HCT116 (cell line): ENCODE results near the gene NPB.

ENCODE experiments used
- CEBPB ChIP-seq: IDR thresholded peaks from 2 replicates; pipeline ENCODE4 v1.6.1; 2012; ENCODE audit warnings: low read depth
- ELF1 ChIP-seq: IDR thresholded peaks from 2 replicates; pipeline ENCODE4 v1.6.1; 2012; ENCODE audit warnings: low read depth, borderline replicate concordance
- EZH2 ChIP-seq: fragments of 200-600 bp; sonication (generic); IDR thresholded peaks from 2 replicates; pipeline ENCODE4 v1.6.1; 2017; ENCODE audit warnings: antibody characterized with exemption, mixed run types
- POLR2A ChIP-seq: IDR thresholded peaks from 2 replicates; pipeline ENCODE4 v1.7.0; 2011; ENCODE audit warnings: borderline replicate concordance; ENCODE audit not compliant: insufficient read depth, insufficient read length; ENCODE audit errors: extremely low read depth
- POLR2AphosphoS5 ChIP-seq: IDR thresholded peaks from 2 replicates; pipeline ENCODE4 v1.6.1; 2011; ENCODE audit warnings: mild to moderate bottlenecking, low read depth, low read length, moderate library complexity
- SIN3A ChIP-seq: IDR thresholded peaks from 2 replicates; pipeline ENCODE4 v1.6.1; 2012; ENCODE audit warnings: low read depth
- SP1 ChIP-seq: IDR thresholded peaks from 2 replicates; pipeline ENCODE4 v1.6.1; 2012; ENCODE audit warnings: low read depth
- YY1 ChIP-seq: IDR thresholded peaks from 2 replicates; pipeline ENCODE4 v1.6.1; 2011; ENCODE audit warnings: low read length, low read depth, moderate library complexity, mild to moderate bottlenecking; ENCODE audit not compliant: insufficient replicate concordance; ENCODE audit errors: extremely low read depth
- ZNF274 ChIP-seq: fragments of 200-500 bp; sonication (Bioruptor generic); IDR thresholded peaks from 2 replicates; pipeline ENCODE4 v1.6.1; 2014; ENCODE audit warnings: mild to moderate bottlenecking, low read depth, low read length, inconsistent platforms
- TF ChIP-seq, protein P1 (sequence below), 3 experiments: fragments of 200-600 bp in 1 of 3; sonication (generic) in 1 of 3; IDR thresholded peaks in 2 of 3; conservative IDR thresholded peaks in 1 of 3; 2 replicates each; pipeline ENCODE4 v1.5.1; 2012 to 2017; ENCODE audit warnings: low read depth in 2 of 3, low read length in 2 of 3, antibody characterized with exemption in 1 of 3, borderline replicate concordance in 1 of 3, control low read depth in 1 of 3, mild to moderate bottlenecking in 1 of 3, mixed read lengths in 1 of 3, mixed run types in 1 of 3, moderate library complexity in 1 of 3; ENCODE audit not compliant: insufficient read depth in 1 of 3
- TF ChIP-seq, protein P2 (sequence below): IDR thresholded peaks from 2 replicates; pipeline ENCODE4 v1.6.1; 2012
- TF ChIP-seq, protein P3 (sequence below): IDR thresholded peaks from 2 replicates; pipeline ENCODE4 v1.6.1; 2012
- TF ChIP-seq, protein P4 (sequence below): IDR thresholded peaks from 2 replicates; pipeline ENCODE4 v1.6.1; 2012; ENCODE audit warnings: low read depth

DNA sequence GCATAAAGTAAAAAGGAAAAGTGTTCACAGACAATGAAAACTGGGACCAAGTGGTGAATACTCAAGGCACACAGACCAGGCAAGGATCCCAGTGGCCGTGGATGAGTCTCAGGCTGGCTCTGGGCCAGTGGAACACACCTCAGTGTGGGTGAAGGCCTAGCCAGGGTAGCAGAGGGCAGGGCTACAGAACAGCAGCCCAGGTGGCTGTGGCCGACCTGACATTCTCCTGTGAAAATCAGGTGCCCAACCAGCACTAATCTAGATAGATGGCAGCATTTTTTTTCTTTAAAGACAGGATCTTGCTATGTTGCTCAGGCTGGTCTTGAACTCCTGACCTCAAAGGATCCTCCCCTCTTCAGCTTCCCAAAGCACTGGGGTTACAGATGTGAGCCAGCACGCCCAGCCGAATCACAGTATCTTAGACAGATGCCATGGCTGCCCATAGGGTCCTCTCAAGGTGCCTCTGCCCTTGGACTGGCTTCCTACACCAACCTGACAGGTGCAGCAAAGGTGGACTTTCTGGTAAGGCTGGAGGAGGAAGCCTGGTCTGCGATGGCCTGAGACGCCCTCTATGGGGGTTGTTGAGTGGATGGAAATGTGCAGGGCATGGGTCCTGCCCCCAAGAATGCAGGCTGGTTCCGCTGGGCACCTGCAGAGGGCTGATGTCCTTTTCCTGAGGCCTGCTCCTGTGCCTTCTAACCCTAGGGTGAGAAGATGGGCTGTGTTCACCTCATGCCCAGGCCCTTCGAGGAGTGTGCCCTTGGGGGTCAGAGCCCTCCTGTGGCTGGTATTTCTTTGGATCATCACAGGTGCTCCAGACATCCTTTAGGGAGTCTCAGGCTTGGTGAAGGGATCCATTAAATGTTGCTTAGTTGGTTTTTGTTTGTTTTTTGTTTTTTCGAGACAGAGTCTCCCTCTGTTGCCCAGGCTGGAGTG is 37.9 kb upstream of the NPB start:
- TF ChIP-seq, protein P1, sequence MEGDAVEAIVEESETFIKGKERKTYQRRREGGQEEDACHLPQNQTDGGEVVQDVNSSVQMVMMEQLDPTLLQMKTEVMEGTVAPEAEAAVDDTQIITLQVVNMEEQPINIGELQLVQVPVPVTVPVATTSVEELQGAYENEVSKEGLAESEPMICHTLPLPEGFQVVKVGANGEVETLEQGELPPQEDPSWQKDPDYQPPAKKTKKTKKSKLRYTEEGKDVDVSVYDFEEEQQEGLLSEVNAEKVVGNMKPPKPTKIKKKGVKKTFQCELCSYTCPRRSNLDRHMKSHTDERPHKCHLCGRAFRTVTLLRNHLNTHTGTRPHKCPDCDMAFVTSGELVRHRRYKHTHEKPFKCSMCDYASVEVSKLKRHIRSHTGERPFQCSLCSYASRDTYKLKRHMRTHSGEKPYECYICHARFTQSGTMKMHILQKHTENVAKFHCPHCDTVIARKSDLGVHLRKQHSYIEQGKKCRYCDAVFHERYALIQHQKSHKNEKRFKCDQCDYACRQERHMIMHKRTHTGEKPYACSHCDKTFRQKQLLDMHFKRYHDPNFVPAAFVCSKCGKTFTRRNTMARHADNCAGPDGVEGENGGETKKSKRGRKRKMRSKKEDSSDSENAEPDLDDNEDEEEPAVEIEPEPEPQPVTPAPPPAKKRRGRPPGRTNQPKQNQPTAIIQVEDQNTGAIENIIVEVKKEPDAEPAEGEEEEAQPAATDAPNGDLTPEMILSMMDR (IDR thresholded peaks at IDR 0.05 in 2 of 3, conservative IDR thresholded peaks at IDR 0.05 in 1 of 3; ENCODE audit: borderline replicate concordance in 1 of 3, insufficient read depth in 1 of 3, low read depth in 2 of 3, low read length in 2 of 3): peak in 2 of 3 experiments; percentile 33 to 39; a peak in 4 of 6 replicates
- TF ChIP-seq POLR2A (no peak), POLR2AphosphoS5 (peak; percentile 56), SIN3A (no peak), ZNF274 (no peak), EZH2 (no peak), ELF1 (no peak), SP1 (no peak), YY1 (no peak), CEBPB (no peak)
- TF ChIP-seq, protein P2, sequence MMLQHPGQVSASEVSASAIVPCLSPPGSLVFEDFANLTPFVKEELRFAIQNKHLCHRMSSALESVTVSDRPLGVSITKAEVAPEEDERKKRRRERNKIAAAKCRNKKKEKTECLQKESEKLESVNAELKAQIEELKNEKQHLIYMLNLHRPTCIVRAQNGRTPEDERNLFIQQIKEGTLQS: no peak
- TF ChIP-seq, protein P3, sequence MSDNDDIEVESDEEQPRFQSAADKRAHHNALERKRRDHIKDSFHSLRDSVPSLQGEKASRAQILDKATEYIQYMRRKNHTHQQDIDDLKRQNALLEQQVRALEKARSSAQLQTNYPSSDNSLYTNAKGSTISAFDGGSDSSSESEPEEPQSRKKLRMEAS: no peak
- TF ChIP-seq, protein P4, sequence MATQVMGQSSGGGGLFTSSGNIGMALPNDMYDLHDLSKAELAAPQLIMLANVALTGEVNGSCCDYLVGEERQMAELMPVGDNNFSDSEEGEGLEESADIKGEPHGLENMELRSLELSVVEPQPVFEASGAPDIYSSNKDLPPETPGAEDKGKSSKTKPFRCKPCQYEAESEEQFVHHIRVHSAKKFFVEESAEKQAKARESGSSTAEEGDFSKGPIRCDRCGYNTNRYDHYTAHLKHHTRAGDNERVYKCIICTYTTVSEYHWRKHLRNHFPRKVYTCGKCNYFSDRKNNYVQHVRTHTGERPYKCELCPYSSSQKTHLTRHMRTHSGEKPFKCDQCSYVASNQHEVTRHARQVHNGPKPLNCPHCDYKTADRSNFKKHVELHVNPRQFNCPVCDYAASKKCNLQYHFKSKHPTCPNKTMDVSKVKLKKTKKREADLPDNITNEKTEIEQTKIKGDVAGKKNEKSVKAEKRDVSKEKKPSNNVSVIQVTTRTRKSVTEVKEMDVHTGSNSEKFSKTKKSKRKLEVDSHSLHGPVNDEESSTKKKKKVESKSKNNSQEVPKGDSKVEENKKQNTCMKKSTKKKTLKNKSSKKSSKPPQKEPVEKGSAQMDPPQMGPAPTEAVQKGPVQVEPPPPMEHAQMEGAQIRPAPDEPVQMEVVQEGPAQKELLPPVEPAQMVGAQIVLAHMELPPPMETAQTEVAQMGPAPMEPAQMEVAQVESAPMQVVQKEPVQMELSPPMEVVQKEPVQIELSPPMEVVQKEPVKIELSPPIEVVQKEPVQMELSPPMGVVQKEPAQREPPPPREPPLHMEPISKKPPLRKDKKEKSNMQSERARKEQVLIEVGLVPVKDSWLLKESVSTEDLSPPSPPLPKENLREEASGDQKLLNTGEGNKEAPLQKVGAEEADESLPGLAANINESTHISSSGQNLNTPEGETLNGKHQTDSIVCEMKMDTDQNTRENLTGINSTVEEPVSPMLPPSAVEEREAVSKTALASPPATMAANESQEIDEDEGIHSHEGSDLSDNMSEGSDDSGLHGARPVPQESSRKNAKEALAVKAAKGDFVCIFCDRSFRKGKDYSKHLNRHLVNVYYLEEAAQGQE: no peak
